GM12872 (cell line): ENCODE data around the gene STK36.
A peak's percentile ranks its signal among the peaks of the same experiment; 100 is the strongest.

Experiments used
- TF ChIP-seq, protein P1 (sequence below): IDR thresholded peaks from 3 replicates; pipeline ENCODE4 v1.5.1; 2011; ENCODE audit warnings: low read depth, mild to moderate bottlenecking, low read length, moderate library complexity; ENCODE audit not compliant: insufficient read depth

Gene STK36

DNA sequence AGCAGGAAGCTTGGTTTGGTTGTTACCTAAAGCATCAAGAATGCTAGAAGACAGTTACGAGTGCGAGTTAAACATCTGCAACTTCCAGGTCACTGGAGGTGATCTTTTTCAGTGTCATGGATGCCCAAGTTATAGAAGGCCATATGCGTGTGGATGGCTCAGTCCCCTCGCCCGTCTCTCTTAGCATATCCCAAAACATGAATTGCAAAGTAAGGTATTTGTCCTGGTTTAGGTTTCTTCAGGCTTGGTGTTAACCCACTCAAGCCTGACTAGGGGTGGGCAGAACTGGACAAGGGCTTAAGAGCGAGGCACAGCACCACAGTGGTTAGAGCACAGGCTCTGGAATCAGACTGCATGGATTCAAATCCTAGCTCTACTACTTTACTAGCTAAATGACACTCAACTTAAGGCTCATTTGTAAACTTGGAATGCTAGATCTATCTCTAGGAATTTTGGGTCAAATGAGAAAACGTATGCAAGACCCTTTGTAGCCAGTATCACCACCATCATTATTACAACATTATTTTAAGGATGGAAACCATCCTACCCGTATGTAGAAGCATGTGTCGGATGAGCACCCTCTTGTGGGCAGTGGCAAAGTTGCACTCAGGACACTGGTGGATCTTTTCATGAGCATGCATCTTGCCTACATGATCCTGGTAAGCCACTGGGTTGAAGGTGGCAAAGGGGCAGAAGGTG, 23.6 kb upstream of the STK36 start:
- TF ChIP-seq, protein P1, sequence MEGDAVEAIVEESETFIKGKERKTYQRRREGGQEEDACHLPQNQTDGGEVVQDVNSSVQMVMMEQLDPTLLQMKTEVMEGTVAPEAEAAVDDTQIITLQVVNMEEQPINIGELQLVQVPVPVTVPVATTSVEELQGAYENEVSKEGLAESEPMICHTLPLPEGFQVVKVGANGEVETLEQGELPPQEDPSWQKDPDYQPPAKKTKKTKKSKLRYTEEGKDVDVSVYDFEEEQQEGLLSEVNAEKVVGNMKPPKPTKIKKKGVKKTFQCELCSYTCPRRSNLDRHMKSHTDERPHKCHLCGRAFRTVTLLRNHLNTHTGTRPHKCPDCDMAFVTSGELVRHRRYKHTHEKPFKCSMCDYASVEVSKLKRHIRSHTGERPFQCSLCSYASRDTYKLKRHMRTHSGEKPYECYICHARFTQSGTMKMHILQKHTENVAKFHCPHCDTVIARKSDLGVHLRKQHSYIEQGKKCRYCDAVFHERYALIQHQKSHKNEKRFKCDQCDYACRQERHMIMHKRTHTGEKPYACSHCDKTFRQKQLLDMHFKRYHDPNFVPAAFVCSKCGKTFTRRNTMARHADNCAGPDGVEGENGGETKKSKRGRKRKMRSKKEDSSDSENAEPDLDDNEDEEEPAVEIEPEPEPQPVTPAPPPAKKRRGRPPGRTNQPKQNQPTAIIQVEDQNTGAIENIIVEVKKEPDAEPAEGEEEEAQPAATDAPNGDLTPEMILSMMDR: peak; percentile 94

DNA sequence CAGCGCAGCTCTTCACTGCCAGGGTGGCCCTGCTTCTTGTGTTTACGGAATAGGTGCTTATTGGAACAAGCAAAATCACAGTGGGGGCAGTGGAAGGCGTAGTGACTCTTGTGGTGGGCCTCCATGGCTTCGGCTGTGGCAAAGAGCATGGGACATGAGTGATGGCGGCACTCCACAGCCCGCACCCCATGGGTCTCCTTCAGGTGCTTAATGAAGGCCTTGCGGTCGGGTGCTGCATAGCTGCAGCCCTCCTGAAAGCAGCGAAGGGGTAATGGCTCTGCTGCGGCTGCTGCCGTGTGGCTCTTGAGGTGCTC, 23.1 kb upstream of the STK36 start:
- TF ChIP-seq, protein P1: no peak

DNA sequence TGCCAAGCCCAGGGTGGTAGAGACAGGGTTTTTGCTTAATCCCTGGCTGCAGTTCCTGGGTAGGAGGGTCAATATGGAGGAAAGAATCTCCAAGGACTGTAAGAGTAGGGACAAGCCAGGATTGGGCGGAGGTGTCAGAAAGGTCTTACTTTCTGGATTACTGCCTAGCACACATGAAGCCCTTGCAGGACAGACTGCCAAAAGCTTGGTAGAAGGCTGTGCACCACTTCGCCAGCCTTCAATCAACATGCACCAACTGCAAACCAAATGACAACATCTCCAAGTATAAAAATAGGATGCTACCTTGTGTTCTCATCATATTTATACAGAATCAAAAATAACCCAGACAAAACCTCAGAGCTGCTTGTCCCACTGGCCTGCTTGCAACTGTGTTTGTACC, 16.1 kb upstream of the STK36 start:
- TF ChIP-seq, protein P1: no peak

DNA sequence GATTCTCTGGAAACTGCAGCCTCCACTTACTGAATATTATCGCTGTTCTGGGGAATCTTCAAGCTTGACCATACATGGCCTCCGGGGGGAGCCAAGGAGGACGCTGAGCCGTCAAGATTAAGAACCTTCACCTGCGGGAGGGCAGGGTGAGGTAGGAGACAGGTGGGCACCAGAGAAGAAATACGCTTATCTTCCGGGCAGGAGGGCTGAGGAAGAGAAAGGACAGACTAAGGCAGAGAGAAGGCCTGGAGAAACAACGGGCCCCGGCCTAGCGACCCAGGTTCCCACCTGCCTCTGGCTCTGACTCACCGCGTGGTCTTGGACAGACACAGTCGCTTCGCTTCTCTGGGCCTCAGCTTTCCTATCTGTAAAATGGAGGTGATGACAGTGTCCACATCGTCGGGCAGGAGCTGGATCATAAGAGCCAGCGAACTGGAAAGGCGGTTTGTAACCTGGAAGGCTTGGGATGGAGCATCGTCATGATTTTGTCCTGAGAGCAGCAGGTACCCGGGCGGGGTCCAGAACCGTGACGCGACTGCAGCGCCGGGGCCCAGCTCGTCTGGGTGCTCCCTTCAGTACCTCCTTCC, 13.1 kb upstream of the STK36 start:
- TF ChIP-seq, protein P1: peak; percentile 72

DNA sequence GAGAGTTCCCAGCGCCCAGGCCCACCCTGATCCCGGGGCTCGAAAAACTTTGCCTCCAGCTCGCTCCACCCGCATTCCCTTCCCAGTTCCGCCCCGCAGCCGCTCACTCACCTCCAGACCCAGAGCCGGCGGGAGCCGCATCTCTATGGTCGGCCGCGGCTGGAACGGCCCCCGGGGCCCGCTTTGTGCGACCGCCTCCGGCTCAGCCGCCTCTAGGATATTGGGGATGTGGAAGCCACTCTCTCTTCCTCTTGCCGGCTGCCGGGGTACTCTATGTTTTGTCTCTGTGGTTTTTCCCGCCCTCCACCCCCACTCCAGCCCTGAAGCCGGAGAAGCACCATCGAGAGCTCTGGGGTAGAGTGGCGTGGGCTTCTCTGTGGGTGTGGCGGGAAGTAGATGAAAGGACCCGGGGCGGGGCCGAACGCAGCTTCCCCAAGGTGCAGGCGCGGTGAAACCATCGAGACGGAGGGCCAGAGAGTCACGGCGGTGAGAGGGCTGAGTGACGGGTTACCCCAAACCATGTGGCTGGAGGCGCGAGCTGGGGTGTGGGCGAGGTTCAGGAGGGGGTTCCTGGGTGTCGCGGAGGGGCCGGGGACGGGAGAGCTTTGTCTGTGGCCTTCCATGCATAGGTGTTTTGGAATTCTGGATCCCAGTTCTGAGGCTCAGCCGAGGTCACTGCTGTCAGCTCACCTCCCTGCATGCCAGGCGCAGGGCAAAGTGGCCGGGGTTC, 12.5 kb upstream of the STK36 start, which contains the start of the genes BCS1L and ZNF142:
BCS1L (plus strand) TSS at position 426 of the 730 bp plus-strand sequence. CDS start 1,305 bp downstream, outside the sequence.
ZNF142 (minus strand) TSS at position 366 of the 730 bp plus-strand sequence. CDS start 3,194 bp downstream, outside the sequence.
- TF ChIP-seq, protein P1: no peak

DNA sequence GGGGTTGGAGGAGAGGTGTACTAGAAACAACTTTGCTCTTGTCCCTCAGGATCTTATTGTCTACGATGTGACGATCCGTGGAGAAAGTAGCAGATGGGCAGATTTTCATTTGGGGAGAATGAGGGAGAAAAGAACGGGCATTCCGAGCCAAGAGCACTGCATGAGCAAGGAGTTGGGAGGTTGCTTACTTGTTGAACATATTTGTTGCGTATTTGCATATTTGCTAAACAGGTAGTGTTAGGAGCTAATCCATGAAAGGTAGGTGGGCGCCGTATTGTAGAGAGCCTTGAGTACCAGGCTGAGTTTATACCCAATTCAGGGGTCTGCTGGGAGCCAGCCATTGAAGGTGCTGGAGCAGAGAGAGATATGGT, 11.9 kb upstream of the STK36 start:
- TF ChIP-seq, protein P1: no peak

DNA sequence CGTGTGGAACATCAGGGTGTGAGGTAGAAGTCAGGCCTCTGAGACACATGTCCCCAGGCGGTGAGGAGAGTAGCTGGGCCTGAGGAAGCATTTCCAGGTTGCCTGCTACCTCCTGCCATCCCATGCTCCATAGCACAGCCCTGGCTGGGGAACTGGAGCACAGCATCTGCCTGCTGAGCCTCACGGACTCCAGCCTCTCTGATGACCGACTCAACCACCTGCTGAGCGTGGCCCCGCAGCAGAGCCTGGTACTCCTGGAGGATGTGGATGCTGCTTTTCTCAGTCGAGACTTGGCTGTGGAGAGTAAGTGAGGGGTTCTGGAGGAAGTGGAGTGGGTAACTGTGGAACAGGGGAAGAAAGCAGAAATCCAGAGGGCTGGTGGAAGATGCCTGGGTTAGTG, 9.5 kb upstream of the STK36 start:
- TF ChIP-seq, protein P1: no peak
